K562 (cell line): Measurements from ENCODE around the gene MTSS2. TPM values are rescaled to one million over a fixed set of nuclear protein-coding genes. Genes with fewer than 3 reads are reported as not detected.

Experiments used
- CBX8 ChIP-seq: fragments of 200-600 bp; sonication (generic); IDR thresholded peaks from 2 replicates; pipeline ENCODE4 v1.6.1; 2012; ENCODE audit warnings: borderline replicate concordance, mixed run types, low read depth, mild to moderate bottlenecking, moderate library complexity, mixed read lengths, low read length, control low read depth, inconsistent platforms; ENCODE audit not compliant: poor library complexity, severe bottlenecking; ENCODE audit errors: extremely low read depth
- E2F5 ChIP-seq: sonication (generic); formaldehyde crosslinking; IDR thresholded peaks from 2 replicates; pipeline ENCODE4 v1.8.0; 2022; ENCODE audit warnings: mild to moderate bottlenecking, missing genetic modification reagents
- HMG20B ChIP-seq: fragments of 250-450 bp; sonication (Bioruptor Pico); IDR thresholded peaks from 2 replicates; pipeline ENCODE4 v1.5.0; 2021; ENCODE audit warnings: mild to moderate bottlenecking
- HNRNPK ChIP-seq: fragments of 200-400 bp; formaldehyde crosslinking; IDR thresholded peaks from one replicate; pipeline ENCODE4 v1.6.1; 2018; ENCODE audit warnings: mild to moderate bottlenecking, low read depth, low read length; ENCODE audit not compliant: poor library complexity, severe bottlenecking
- HOXB6 ChIP-seq: fragments of 250-450 bp; sonication (Bioruptor Pico); IDR thresholded peaks from 2 replicates; pipeline ENCODE4 v1.5.1; 2022; ENCODE audit warnings: mild to moderate bottlenecking, borderline replicate concordance
- MBD1 ChIP-seq: fragments of 250-450 bp; sonication (Bioruptor Pico); IDR thresholded peaks from 2 replicates; pipeline ENCODE4 v1.8.0; 2022; ENCODE audit warnings: inconsistent platforms
- RBFOX2 ChIP-seq: fragments of 200-400 bp; formaldehyde crosslinking; IDR thresholded peaks from 2 replicates; pipeline ENCODE4 v1.6.1; 2017; ENCODE audit warnings: low read depth, mild to moderate bottlenecking, low read length, moderate library complexity
- RBM22 ChIP-seq: fragments of 200-400 bp; formaldehyde crosslinking; IDR thresholded peaks from 2 replicates; pipeline ENCODE4 v1.6.1; 2018; ENCODE audit warnings: low read length, low read depth; ENCODE audit not compliant: poor library complexity, severe bottlenecking
- ZKSCAN1 ChIP-seq: fragments of 150-350 bp; IDR thresholded peaks from 2 replicates; pipeline ENCODE4 v1.6.1; 2016; ENCODE audit warnings: low read depth, low read length
- polyA plus RNA-seq, 8 experiments: library from polyadenylated mRNA; depleted of rRNA in 4 of 8; stranded (reverse) in 5 of 8; unstranded in 3 of 8; fragments of >200 nt; fragmentation: Nextera tagmentation in 2 of 8; fragmentation: Illumina TruSeq in 1 of 8; extraction: Ambion mirVana in 2 of 8; extraction: Trizol in 1 of 8; gene quantifications; 2 replicates each; pipeline versions ENCODE4 v1.2.1 to v1.2.3, GENCODE V29; 2011 to 2014; ENCODE audit warnings: inconsistent platforms in 1 of 8, missing spikeins in 1 of 8
- total RNA-seq, 7 experiments: library from RNA; depleted of rRNA in 6 of 7; stranded (reverse); fragments of >200 nt in 6 of 7; fragmentation: Illumina TruSeq in 2 of 7; extraction: Trizol in 2 of 7; gene quantifications; 2 replicates each; pipeline versions ENCODE4 v1.2.1 to v1.2.3, GENCODE V29; 2011 to 2021; ENCODE audit warnings: low replicate concordance in 1 of 7

The MTSS2 gene
- total and polyA plus RNA-seq, 9 of the 15 experiments (the other 6 are each of a cell fraction or from before 2014, with no cell fraction given) = 0.11 to 60.3 (median 16.9) TPM

GRCh38 chr16:70710422-70711210 lies 24.8 kb upstream of the MTSS2 start (continued):
- no peak for TF ChIP-seq E2F5 (CRISPR knock-in tag)
- TF ChIP-seq HNRNPK = no peak
- no peak for TF ChIP-seq HOXB6 (CRISPR knock-in tag)
- no peak for TF ChIP-seq RBFOX2
- no peak for TF ChIP-seq ZKSCAN1
- TF ChIP-seq HMG20B (CRISPR knock-in tag) = no peak
- no peak for TF ChIP-seq CBX8
- TF ChIP-seq RBM22 = no peak
- TF ChIP-seq MBD1 (CRISPR knock-in tag) = no peak
- TF ChIP-seq, all 486 proteins: peak for 0
